Measurements from ENCODE around the gene CDKN2C.
"Not testable (repeated sequence)": the region's sequence is repeated elsewhere in the genome, so short reads cannot be mapped to it uniquely, and the experiment has no call there.

The CDKN2C gene

GRCh38 chr1:50934838-50935237, 35.2 kb upstream of the CDKN2C start:
- Histone ChIP-seq H3K9ac (no peak overlapping the region), H3K27ac (no peak overlapping the region), H3K4me3 (no peak overlapping the region), H3K4me1 (peaks cover 0 to 8% (median 0%) of the 10 kb centered on the region in 10 experiments; a peak in 2 of 20 replicates), H4K20me1 (peaks cover 0 to 94% (median 22%) of the 10 kb centered on the region in 11 experiments; a peak in 15 of 22 replicates), H3K36me3 (peaks cover 0 to 9% (median 5%) of the 10 kb centered on the region in 11 experiments; a peak in 7 of 22 replicates), H3K27me3 (no peaks in the 10 kb centered on the region), H3K9me3 (replicated peaks in 1 of 11) (0 out of 22 replicates have a peak, but pooled peaks cover 0 to 4% (median 0%) of the 10 kb centered on the region in 11 experiments), H3K4me2 (no peak overlapping the region)
- TF ChIP-seq Cebpa-rat (IDR thresholded peaks at IDR 0.05) = no peak

DNA sequence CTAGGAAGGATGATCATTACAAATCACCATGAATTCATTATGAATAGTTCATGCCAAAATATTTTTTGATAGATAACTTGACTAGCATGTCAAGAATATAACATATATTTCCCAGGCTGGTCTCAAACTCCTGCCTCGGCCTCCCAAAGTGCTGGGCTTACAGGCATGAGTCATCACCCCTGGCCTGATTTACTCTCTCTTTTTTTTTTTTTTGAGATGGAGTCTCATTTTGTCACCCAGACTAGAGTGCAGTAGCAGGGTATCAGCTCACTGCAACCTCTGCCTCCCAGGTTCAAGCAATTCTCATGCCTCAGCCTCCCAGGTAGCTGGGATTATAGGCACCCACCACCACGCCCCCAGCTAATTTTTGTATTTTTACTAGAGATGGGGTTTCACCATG, 34.8 kb upstream of the CDKN2C start:
- not testable (repeated sequence) for H3K27me3 ChIP-seq; H3K27ac ChIP-seq; H3K9ac ChIP-seq; H3K9me3 ChIP-seq (replicated peaks in 1 of 11); H3K4me3 ChIP-seq; H3K4me2 ChIP-seq; H3K4me1 ChIP-seq
- peaks cover 0 to 94% (median 22%) of the 10 kb centered on the region in 11 experiments; a peak in 14 of 22 replicates for H4K20me1 ChIP-seq
- H3K36me3 ChIP-seq = peaks cover 0 to 11% (median 5%) of the 10 kb centered on the region in 11 experiments; a peak in 7 of 22 replicates

- no peaks in the 10 kb centered on the region for H3K27me3 ChIP-seq
- peaks cover 0 to 96% (median 26%) of the 10 kb centered on the region in 11 experiments; a peak in 13 of 22 replicates for H4K20me1 ChIP-seq
- no peak overlapping the region for H3K4me3 ChIP-seq
- H3K4me2 ChIP-seq = no peak overlapping the region
- 0 out of 22 replicates have a peak, but pooled peaks cover 0 to 2% (median 0%) of the 10 kb centered on the region in 11 experiments for H3K9me3 ChIP-seq (replicated peaks in 1 of 11)
- H3K9ac ChIP-seq = no peak overlapping the region
- H3K4me1 ChIP-seq = peaks cover 0 to 5% (median 0%) of the 10 kb centered on the region in 10 experiments; a peak in 2 of 20 replicates
- peaks cover 0 to 11% (median 5%) of the 10 kb centered on the region in 11 experiments; a peak in 7 of 22 replicates for H3K36me3 ChIP-seq
- no peak for TF ChIP-seq Cebpa-rat (IDR thresholded peaks at IDR 0.05)
- H3K27ac ChIP-seq = no peak overlapping the region
Measured at GRCh38 chr1:50936321-50936720, 33.7 kb upstream of the CDKN2C start.

- peaks cover 5 to 38% (median 10%) of the 10 kb centered on the region in 11 experiments; a peak in 15 of 22 replicates for H3K36me3 ChIP-seq
- no peak overlapping the region for H3K4me2 ChIP-seq
- no peak overlapping the region for H3K9ac ChIP-seq
- no peak overlapping the region for H3K27ac ChIP-seq
- no peaks in the 10 kb centered on the region for H3K4me1 ChIP-seq
- peaks cover 0 to 96% (median 24%) of the 10 kb centered on the region in 11 experiments; a peak in 12 of 22 replicates for H4K20me1 ChIP-seq
- no peak overlapping the region for H3K4me3 ChIP-seq
- no peak for TF ChIP-seq Cebpa-rat (IDR thresholded peaks at IDR 0.05)
- H3K9me3 ChIP-seq (replicated peaks in 1 of 11) = no peaks in the 10 kb centered on the region
- H3K27me3 ChIP-seq = no peaks in the 10 kb centered on the region
Measured at GRCh38 chr1:50940291-50940690, 29.8 kb upstream of the CDKN2C start.

DNA sequence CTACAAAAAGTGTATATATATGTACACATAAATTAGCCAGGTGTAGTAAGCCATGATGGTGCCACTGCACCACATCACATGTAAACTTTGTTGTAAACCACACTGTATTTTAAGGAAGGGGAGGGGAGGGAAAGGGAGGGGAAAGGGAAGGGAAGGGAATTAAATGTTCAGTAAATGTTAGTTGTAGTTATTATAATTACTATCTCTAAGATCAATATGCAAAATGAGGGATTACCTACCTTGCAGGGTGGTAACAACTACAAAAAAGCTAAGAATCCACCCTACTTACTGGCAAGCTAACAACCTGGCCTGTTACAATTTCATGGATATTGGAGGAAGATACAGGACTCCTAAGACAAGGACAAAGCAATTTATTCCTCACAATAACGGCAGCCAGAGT, 27.7 kb upstream of the CDKN2C start:
- Histone ChIP-seq H3K27me3 (no peaks in the 10 kb centered on the region), H3K27ac (no peak overlapping the region), H3K9me3 (replicated peaks in 1 of 11) (no peaks in the 10 kb centered on the region), H3K4me3 (no peak overlapping the region), H4K20me1 (peaks cover 0 to 96% (median 37%) of the 10 kb centered on the region in 11 experiments; a peak in 14 of 22 replicates), H3K9ac (no peak overlapping the region), H3K36me3 (peaks cover 5 to 46% (median 16%) of the 10 kb centered on the region in 11 experiments; a peak in 16 of 22 replicates), H3K4me1 (no peaks in the 10 kb centered on the region), H3K4me2 (no peak overlapping the region)
- TF ChIP-seq Cebpa-rat (IDR thresholded peaks at IDR 0.05) = no peak

DNA sequence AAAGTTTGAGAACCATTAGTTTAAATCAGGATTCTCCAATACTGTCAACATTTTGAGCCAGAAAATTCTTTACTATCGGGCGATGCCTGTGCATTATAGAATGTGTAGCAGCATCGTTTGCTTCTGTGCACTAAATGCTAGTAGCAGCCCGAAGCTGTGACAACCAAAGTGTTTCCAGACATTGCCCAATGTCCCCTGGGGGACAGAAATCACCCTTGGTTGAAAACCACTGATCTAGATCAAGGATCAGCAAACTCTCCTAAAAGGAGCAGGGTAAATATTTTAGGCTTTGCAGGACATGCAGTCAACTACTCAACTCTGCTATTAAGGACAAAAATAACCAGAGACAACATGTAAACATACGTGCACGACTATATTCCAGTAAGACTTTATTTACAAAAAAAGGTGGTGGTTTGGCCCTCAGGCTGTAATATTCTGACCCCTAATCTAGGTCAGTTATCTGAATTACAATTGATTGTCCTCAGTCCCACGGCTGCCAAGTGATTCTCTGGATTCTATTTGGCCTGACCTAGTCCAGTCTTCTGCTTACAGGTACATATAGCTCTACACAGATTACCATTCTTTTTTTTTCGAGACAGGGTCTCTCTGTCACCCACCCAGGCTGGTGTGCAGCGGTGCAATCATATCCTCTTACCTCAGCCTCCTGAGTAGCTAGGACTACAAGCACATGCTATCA, 20.6 kb upstream of the CDKN2C start:
- H3K9me3 ChIP-seq (replicated peaks in 1 of 11) = peaks cover 0 to 12% (median 4%) of the 10 kb centered on the region in 11 experiments; a peak in 5 of 22 replicates
- peak overlapping the region in 3 of 11 experiments; percentile 2 to 10 (median 7); a peak in 3 of 22 replicates for H3K9ac ChIP-seq
- peak overlapping the region in 10 of 11 experiments; percentile 34 to 79 (median 72); a peak in 20 of 22 replicates for H3K4me2 ChIP-seq
- peaks cover 14 to 29% (median 27%) of the 10 kb centered on the region in 10 experiments; a peak in 19 of 20 replicates for H3K4me1 ChIP-seq
- H3K4me3 ChIP-seq = no peak overlapping the region; a peak in 1 of 20 replicates
- TF ChIP-seq Cebpa-rat (IDR thresholded peaks at IDR 0.05) = peak in 4 of 11 experiments; percentile 44 to 76 (median 64); a peak in 5 of 22 replicates
- H3K27ac ChIP-seq = no peak overlapping the region
- H3K36me3 ChIP-seq = peaks cover under 1 to 30% (median 19%) of the 10 kb centered on the region in 11 experiments; a peak in 15 of 22 replicates
- no peaks in the 10 kb centered on the region for H3K27me3 ChIP-seq
- H4K20me1 ChIP-seq = peaks cover 12 to 80% (median 65%) of the 10 kb centered on the region in 11 experiments; a peak in 18 of 22 replicates

GRCh38 chr1:50950396-50950795, 19.6 kb upstream of the CDKN2C start:
- Histone ChIP-seq H4K20me1 (peaks cover 12 to 79% (median 57%) of the 10 kb centered on the region in 11 experiments; a peak in 18 of 22 replicates), H3K4me3 (no peak overlapping the region), H3K9ac (no peak overlapping the region), H3K4me2 (peak overlapping the region; percentile 1 to 79 (median 71); a peak in 20 of 22 replicates), H3K4me1 (peaks cover 23 to 34% (median 29%) of the 10 kb centered on the region in 10 experiments), H3K36me3 (peaks cover 0 to 32% (median 17%) of the 10 kb centered on the region in 11 experiments; a peak in 15 of 22 replicates), H3K9me3 (replicated peaks in 1 of 11) (peaks cover 0 to 12% (median 4%) of the 10 kb centered on the region in 11 experiments; a peak in 5 of 22 replicates), H3K27me3 (no peaks in the 10 kb centered on the region), H3K27ac (no peak overlapping the region)
- TF ChIP-seq Cebpa-rat (IDR thresholded peaks at IDR 0.05) = no peak

- H4K20me1 ChIP-seq = peaks cover 6 to 74% (median 38%) of the 10 kb centered on the region in 11 experiments; a peak in 18 of 22 replicates
Measured at GRCh38 chr1:50952566-50952965, 17.5 kb upstream of the CDKN2C start.

GRCh38 chr1:50955116-50955515, 14.9 kb upstream of the CDKN2C start:
- Histone ChIP-seq H3K4me2 (peak overlapping the region in 3 of 11 experiments; percentile 31 to 59 (median 53); a peak in 4 of 22 replicates), H3K4me1 (peaks cover 18 to 37% (median 26%) of the 10 kb centered on the region in 10 experiments), H3K27me3 (no peaks in the 10 kb centered on the region), H3K36me3 (peaks cover 0 to 32% (median 17%) of the 10 kb centered on the region in 11 experiments; a peak in 11 of 22 replicates), H4K20me1 (peaks cover 0 to 67% (median 15%) of the 10 kb centered on the region in 11 experiments; a peak in 16 of 22 replicates), H3K9me3 (replicated peaks in 1 of 11) (peaks cover 0 to 12% (median 4%) of the 10 kb centered on the region in 11 experiments; a peak in 5 of 22 replicates), H3K4me3 (no peak overlapping the region), H3K9ac (0 out of 22 replicates have a peak overlapping the region, but pooled peaks of 1 of the 11 experiments have one; percentile 37), H3K27ac (no peak overlapping the region)
- no peak for TF ChIP-seq Cebpa-rat (IDR thresholded peaks at IDR 0.05)

More at GRCh38 chr1:50952566-50952965, 17.5 kb upstream of the CDKN2C start:
- H3K4me3 ChIP-seq, H3K4me2 ChIP-seq, H3K9ac ChIP-seq, H3K27me3 ChIP-seq, H3K27ac ChIP-seq: not testable (repeated sequence)
- Histone ChIP-seq H3K4me1 (peaks cover 27 to 37% (median 30%) of the 10 kb centered on the region in 10 experiments), H3K36me3 (peaks cover 0 to 32% (median 17%) of the 10 kb centered on the region in 11 experiments; a peak in 11 of 22 replicates), H3K9me3 (replicated peaks in 1 of 11) (peaks cover 0 to 12% (median 4%) of the 10 kb centered on the region in 11 experiments; a peak in 5 of 22 replicates)

Measured in BLaER1 treated with 17β-estradiol and CSF1 and Interleukin-3, amounts not matched to agents 10 nM and 100 nM (cell line).